Ectodermal cell (in vitro differentiated cells): ENCODE results near the gene GAS2L1.
"Not testable (repeated sequence)": the region's sequence is repeated elsewhere in the genome, so short reads cannot be mapped to it uniquely, and the experiment has no call there.

Source experiments
- H3K27ac ChIP-seq: 2 replicates; pipeline ENCODE4 v1.7.0; 2013; ENCODE audit warnings: mild to moderate bottlenecking, low read depth, low read length; ENCODE audit not compliant: insufficient read depth, poor library complexity, severe bottlenecking
- H3K27me3 ChIP-seq: 2 replicates; pipeline ENCODE4 v1.7.0; 2013; ENCODE audit warnings: mild to moderate bottlenecking, low read length; ENCODE audit not compliant: insufficient read depth, control insufficient read depth, poor library complexity, severe bottlenecking
- H3K36me3 ChIP-seq: one replicate; pipeline ENCODE4 v1.7.0; 2013; ENCODE audit warnings: low read length; ENCODE audit not compliant: control insufficient read depth, insufficient read depth
- H3K4me1 ChIP-seq: one replicate; pipeline ENCODE4 v1.7.0; 2013; ENCODE audit warnings: low read length; ENCODE audit not compliant: control insufficient read depth, insufficient read depth
- H3K4me3 ChIP-seq: 2 replicates; pipeline ENCODE4 v1.7.0; 2013; ENCODE audit warnings: low read depth, low read length, control low read depth; ENCODE audit not compliant: insufficient read depth
- H3K9me3 ChIP-seq: 2 replicates; pipeline ENCODE4 v1.7.0; 2013; ENCODE audit warnings: mild to moderate bottlenecking, low read length, moderate library complexity; ENCODE audit not compliant: control insufficient read depth
- WGBS, 2 experiments: methylation state at CpG; one replicate each; pipeline ENCODE4 v1.1.7; 2013; ENCODE audit warnings: missing lambda C conversion rate in 2 of 2; 5-methylcytosine and 5-hydroxymethylcytosine counted together

The GAS2L1 gene

GRCh38 chr22:29342177-29342576, 35.7 kb downstream of the GAS2L1 start:
- no peak overlapping the region for H3K4me3 ChIP-seq
- peaks cover 13% of the 10 kb centered on the region for H3K36me3 ChIP-seq
- peaks cover 8% of the 10 kb centered on the region for H3K4me1 ChIP-seq
- H3K27ac ChIP-seq = no peak overlapping the region
- no peaks in the 10 kb centered on the region for H3K27me3 ChIP-seq
- 96% methylated on average over 6 of the region's 6 CpGs for WGBS, 2 experiments
- no peaks in the 10 kb centered on the region for H3K9me3 ChIP-seq

GRCh38 chr22:29342577-29343312, 36.3 kb downstream of the GAS2L1 start:
- WGBS, 2 experiments = 94 to 96% methylated on average over 10 of the region's 10 CpGs
- Histone ChIP-seq H3K4me1 (peaks cover 8% of the 10 kb centered on the region), H3K27me3 (no peaks in the 10 kb centered on the region), H3K4me3 (no peak overlapping the region), H3K9me3 (no peaks in the 10 kb centered on the region), H3K27ac (no peak overlapping the region), H3K36me3 (peaks cover 13% of the 10 kb centered on the region)

GRCh38 chr22:29343313-29343805, 36.9 kb downstream of the GAS2L1 start:
- no peak overlapping the region for H3K27ac ChIP-seq
- peaks cover 8% of the 10 kb centered on the region for H3K4me1 ChIP-seq
- no peaks in the 10 kb centered on the region for H3K9me3 ChIP-seq
- H3K4me3 ChIP-seq = no peak overlapping the region
- 87 to 89% methylated on average over 7 of the region's 7 CpGs for WGBS, 2 experiments
- no peaks in the 10 kb centered on the region for H3K27me3 ChIP-seq
- H3K36me3 ChIP-seq = peaks cover 13% of the 10 kb centered on the region

- WGBS, 2 experiments = 94 to 95% methylated on average over 5 of the region's 5 CpGs
- Histone ChIP-seq H3K27ac (no peak overlapping the region), H3K4me3 (no peak overlapping the region), H3K9me3 (no peaks in the 10 kb centered on the region), H3K27me3 (no peaks in the 10 kb centered on the region), H3K4me1 (peaks cover 8% of the 10 kb centered on the region), H3K36me3 (peaks cover 11% of the 10 kb centered on the region)
These were observed 37.7 kb downstream of the GAS2L1 start for GRCh38 chr22:29344137-29344536.

GRCh38 chr22:29344889-29345288, 38.4 kb downstream of the GAS2L1 start:
- not testable (repeated sequence) for H3K27me3 ChIP-seq, H3K4me1 ChIP-seq, H3K9me3 ChIP-seq, H3K4me3 ChIP-seq, H3K27ac ChIP-seq
- H3K36me3 ChIP-seq = peaks cover 16% of the 10 kb centered on the region
- WGBS, 2 experiments = 89 to 94% methylated on average over 5 of the region's 5 CpGs

GRCh38 chr22:29345932-29346331, 39.5 kb downstream of the GAS2L1 start:
- Histone ChIP-seq H3K36me3 (peaks cover 21% of the 10 kb centered on the region), H3K27ac (no peak overlapping the region), H3K9me3 (no peaks in the 10 kb centered on the region), H3K27me3 (no peaks in the 10 kb centered on the region), H3K4me1 (peaks cover 8% of the 10 kb centered on the region), H3K4me3 (no peak overlapping the region)

- Histone ChIP-seq H3K27me3 (no peaks in the 10 kb centered on the region), H3K9me3 (no peaks in the 10 kb centered on the region), H3K36me3 (peaks cover 28% of the 10 kb centered on the region), H3K4me3 (no peak overlapping the region), H3K27ac (peak overlapping the region; percentile 36), H3K4me1 (peaks cover 8% of the 10 kb centered on the region)
- WGBS, 2 experiments = 91% methylated on average over 4 of the region's 4 CpGs
These were observed 40.2 kb downstream of the GAS2L1 start for GRCh38 chr22:29346659-29347058.

- no peaks in the 10 kb centered on the region for H3K9me3 ChIP-seq
- no peak overlapping the region for H3K27ac ChIP-seq
- H3K4me3 ChIP-seq = no peak overlapping the region
- H3K36me3 ChIP-seq = peaks cover 28% of the 10 kb centered on the region
- no peaks in the 10 kb centered on the region for H3K27me3 ChIP-seq
- 90 to 94% methylated on average over 2 of the region's 2 CpGs for WGBS, 2 experiments
- peaks cover 8% of the 10 kb centered on the region for H3K4me1 ChIP-seq
These were observed 41.6 kb downstream of the GAS2L1 start for GRCh38 chr22:29348041-29348440.

- 95 to 97% methylated on average over 18 of the region's 18 CpGs for WGBS, 2 experiments
- Histone ChIP-seq H3K27ac (no peak overlapping the region), H3K4me1 (peaks cover 8% of the 10 kb centered on the region), H3K27me3 (no peaks in the 10 kb centered on the region), H3K4me3 (no peak overlapping the region), H3K36me3 (peaks cover 35% of the 10 kb centered on the region), H3K9me3 (no peaks in the 10 kb centered on the region)
These were observed 42.5 kb downstream of the GAS2L1 start for GRCh38 chr22:29348956-29349355.

- H3K27ac ChIP-seq = no peak overlapping the region
- H3K27me3 ChIP-seq = no peaks in the 10 kb centered on the region
- peaks cover 50% of the 10 kb centered on the region for H3K36me3 ChIP-seq
- no peaks in the 10 kb centered on the region for H3K9me3 ChIP-seq
- WGBS, 2 experiments = 96 to 97% methylated on average over 6 of the region's 6 CpGs
- H3K4me1 ChIP-seq = peaks cover 8% of the 10 kb centered on the region
- H3K4me3 ChIP-seq = no peak overlapping the region
These were observed 44.6 kb downstream of the GAS2L1 start for GRCh38 chr22:29351042-29351441.
